Measurements from ENCODE around the gene PFDN2. TPM values are rescaled to one million over a fixed set of nuclear protein-coding genes. Genes with fewer than 3 reads are reported as not detected.
A peak's percentile ranks its signal among the peaks of the same experiment; 100 is the strongest.
"Not testable (repeated sequence)": the region's sequence is repeated elsewhere in the genome, so short reads cannot be mapped to it uniquely, and the experiment has no call there.

PFDN2 gene
- total RNA-seq, 1 experiment from 2014 or later = 213 TPM

GRCh38 chr1:161138431-161138830 lies 20.6 kb upstream of the PFDN2 start:
- no peak for DNase-seq (ENCODE audit: low read depth)

- no peak for DNase-seq (ENCODE audit: low read depth)
These were observed 20.0 kb upstream of the PFDN2 start for GRCh38 chr1:161137881-161138280.

DNA sequence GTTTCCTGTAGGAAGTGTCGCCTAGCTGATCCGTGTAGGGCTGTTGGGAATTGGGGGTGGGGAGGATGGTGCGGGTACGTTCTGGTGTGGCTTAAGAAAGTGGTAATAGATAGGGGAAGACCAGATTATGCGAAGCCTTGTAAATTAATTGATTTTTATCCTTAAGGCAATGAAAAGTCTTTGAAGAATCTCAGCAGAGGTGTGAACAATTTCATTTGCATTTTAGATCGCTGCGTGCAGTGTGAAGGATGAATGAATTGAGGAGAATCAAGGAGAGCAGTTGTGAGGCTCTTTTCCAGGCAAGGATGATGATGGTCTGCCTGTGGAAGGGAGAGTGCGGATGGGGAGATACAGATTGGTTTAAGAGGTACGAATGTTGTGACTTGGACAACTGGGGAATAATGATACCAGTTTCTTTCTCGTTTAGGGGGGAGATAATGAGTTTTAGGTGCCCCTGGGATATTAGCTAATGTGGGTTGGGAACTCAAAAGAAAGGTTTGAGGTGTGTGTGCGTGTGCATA lies 15.4 kb upstream of the PFDN2 start:
- DNase-seq (ENCODE audit: low read depth) = peak; percentile 12

- peak; percentile 97 for DNase-seq (ENCODE audit: low read depth)
These were observed 14.8 kb upstream of the PFDN2 start, which contains the start of gene DEDD for GRCh38 chr1:161132410-161133219. Gene DEDD, minus strand, starts transcription at chr1:161132667. Its CDS starts 8,205 bp downstream, at chr1:161124462.

GRCh38 chr1:161131523-161132409 lies 13.9 kb upstream of the PFDN2 start:
- DNase-seq (ENCODE audit: low read depth) = peak; percentile 16

GRCh38 chr1:161130266-161130665 lies 12.4 kb upstream of the PFDN2 start:
- DNase-seq (ENCODE audit: low read depth) = no peak

- DNase-seq (ENCODE audit: low read depth) = no peak
These were observed 11.0 kb upstream of the PFDN2 start for GRCh38 chr1:161128591-161129420.

GRCh38 chr1:161127649-161128048 lies 9.8 kb upstream of the PFDN2 start:
- DNase-seq (ENCODE audit: low read depth) = no peak

DNA sequence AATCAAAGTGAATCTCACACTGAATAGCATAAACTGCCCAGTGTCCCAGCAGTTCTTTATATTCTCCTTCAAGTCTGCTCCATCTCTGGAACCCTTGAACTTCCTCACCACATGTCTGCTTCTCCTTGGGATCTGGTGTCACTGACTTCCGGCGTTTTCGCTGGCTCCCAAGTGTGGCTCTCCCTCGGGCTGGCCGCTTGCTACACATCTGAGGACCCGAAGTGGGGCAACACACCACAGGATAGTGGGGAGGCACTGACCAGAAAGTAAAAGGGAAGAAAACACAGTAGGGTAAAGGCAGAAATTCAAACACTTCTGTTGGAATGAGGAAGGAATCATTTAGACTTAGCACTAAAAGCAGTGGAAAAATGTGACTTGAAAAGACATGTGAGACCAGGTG lies 5.1 kb upstream of the PFDN2 start:
- no peak for DNase-seq (ENCODE audit: low read depth)

- no peak for DNase-seq (ENCODE audit: low read depth)
These were observed 4.0 kb upstream of the PFDN2 start for GRCh38 chr1:161121834-161122233.

DNA sequence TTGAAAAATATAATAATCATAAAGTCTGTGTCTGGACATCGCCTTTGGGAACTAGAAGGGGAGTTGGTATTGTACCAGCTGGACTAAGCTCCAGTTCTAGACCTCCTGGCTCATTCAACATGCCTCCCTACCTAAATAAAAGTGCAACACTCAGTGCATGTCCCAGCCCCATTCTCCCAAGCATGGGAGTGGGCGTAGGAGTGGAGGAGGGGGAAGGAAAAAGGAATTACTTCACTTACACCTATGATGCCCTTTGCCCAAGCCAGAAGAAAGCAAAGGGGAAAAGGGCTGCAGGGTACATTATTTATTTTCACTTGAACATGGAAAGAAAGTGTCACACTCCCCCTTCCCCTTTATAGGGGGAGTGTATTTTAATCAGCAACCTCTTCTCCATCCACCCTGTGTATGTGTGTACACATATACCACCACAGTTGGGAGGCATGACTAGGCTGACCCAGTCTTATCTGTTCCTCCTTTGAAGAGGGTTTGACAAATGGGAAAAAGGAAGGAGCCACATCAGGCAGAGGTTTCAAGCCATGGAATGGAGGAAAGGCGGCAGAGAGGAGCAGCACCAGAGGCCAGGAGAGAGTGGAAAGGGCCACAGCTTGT lies 3.3 kb upstream of the PFDN2 start:
- DNase-seq (ENCODE audit: low read depth) = no peak

DNA sequence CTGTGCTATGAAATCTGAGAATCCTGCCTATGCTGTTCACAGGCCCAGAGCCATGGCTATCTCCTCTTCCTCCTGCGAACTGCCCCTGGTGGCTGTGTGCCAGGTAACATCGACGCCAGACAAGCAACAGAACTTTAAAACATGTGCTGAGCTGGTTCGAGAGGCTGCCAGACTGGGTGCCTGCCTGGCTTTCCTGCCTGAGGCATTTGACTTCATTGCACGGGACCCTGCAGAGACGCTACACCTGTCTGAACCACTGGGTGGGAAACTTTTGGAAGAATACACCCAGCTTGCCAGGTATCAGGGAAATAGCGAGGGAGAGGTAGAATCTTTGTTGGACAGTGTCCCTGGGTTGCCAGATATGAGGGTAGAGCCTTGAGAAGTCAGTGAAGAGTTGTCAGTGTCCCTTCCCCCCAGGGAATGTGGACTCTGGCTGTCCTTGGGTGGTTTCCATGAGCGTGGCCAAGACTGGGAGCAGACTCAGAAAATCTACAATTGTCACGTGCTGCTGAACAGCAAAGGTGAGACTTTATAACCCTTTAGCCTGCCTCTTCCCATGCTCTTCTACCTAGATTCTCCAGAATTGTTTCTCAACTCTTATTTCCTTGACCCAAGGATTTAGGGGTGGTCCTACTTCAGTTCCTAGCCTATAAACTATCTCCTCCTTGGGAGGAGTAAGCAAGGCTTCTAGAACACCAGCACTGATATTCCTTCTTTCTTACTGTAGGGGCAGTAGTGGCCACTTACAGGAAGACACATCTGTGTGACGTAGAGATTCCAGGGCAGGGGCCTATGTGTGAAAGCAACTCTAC lies 1.5 kb upstream of the PFDN2 start:
- DNase-seq (ENCODE audit: low read depth) = peak; percentile 62

DNA sequence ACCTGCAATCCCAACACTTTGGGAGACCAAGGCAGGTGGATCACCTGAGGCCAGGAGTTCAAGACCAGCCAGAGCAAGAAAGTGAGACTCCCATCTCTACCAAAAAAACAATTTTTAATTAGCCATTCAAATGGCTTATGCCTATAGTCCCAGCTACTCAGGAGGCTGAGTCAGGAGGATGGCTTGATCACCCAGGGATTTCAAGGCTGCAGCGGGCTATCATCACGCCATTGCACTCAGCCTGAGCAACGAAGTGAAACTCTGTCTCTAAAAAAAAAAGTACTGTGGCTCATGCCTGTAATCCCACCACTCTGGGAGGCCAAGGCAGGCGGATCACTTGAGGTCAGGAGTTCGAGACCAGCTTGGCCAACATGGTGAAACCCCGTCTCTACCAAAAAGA lies 1.9 kb downstream of the PFDN2 start:
- DNase-seq (ENCODE audit: low read depth) = not testable (repeated sequence)

DNA sequence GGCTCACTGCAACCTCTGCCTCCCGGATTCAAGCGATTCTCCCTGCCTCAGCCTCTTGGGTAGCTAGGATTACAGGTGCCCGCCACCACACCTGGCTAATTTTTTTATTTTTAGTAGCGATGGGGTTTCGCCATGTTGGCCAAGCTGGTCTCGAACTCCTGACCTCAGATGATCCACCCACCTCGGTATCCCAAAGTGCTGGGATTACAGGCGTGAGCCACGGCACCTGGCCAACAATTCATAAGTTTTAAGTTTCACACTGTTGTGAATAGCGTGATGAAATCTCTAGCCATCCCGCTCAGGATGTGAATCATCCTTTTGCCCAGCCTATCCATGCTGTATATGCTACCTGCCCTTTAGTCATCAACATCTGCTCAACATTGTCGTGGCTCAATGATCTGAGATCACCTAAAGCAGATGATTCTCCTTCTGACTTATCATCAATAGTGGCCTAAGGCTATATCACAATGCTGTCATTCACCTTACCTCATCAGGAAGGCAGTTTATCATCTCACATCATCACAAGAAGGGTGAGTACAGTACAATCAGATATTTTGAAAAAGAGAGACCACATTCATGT lies 2.6 kb downstream of the PFDN2 start:
- DNase-seq (ENCODE audit: low read depth) = peak; percentile 94

DNA sequence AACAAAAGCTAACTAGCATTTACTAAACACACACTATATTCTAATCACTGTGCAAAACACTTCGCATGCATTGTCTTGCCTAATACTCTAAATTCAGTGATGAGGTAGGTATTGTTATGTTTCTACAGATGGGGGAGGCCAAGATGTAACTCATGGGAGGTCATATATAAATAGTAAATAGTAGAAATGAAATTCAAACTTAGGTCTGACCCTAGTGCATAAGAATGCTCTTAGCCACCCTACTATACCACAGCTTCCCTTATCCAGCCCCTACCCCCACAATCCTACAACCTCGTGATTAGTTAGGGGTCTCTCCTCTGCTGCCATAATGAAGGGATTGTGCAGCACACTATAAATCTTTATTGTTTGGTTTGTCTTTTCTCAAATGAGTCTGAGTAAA lies 3.3 kb downstream of the PFDN2 start:
- no peak for DNase-seq (ENCODE audit: low read depth)

GRCh38 chr1:161113915-161114314 lies 3.9 kb downstream of the PFDN2 start:
- no peak for DNase-seq (ENCODE audit: low read depth)

- DNase-seq (ENCODE audit: low read depth) = no peak
These were observed 6.3 kb downstream of the PFDN2 start for GRCh38 chr1:161111527-161111926.

GRCh38 chr1:161111117-161111516 lies 6.7 kb downstream of the PFDN2 start:
- DNase-seq (ENCODE audit: low read depth) = no peak

- DNase-seq (ENCODE audit: low read depth) = no peak
These were observed 11.4 kb downstream of the PFDN2 start for GRCh38 chr1:161106431-161106830.

DNA sequence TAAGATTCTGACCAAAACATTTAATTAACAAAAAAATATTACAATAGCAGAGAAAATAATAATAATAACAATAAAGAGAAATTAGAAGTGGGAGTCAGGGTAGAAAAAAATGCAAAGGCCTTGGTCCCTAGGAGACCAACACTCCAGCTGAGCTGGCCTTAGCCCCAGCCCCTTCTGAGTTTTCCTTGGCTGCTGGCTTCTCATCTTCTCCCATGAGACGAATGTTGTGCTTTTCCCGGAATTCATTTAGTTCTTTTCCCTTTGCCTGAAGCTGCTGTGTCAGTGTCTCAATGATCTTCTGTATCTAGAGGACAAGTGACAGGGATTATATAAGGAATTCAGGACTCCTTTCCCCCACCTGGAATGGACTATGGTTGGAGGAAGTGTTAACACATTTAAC lies 17.3 kb downstream of the PFDN2 start:
- DNase-seq (ENCODE audit: low read depth) = no peak
